NCI-H2029 treated with DMSO at 0.1 percent for 48 hours (cell line): ENCODE data around the gene CLIC4.
"Not testable (repeated sequence)": the region's sequence is repeated elsewhere in the genome, so short reads cannot be mapped to it uniquely, and the experiment has no call there.

ENCODE experiments used
- DNase-seq: peaks from one replicate; lab custom pipeline; 2025; lab: John Stamatoyannopoulos, UW

Gene CLIC4

GRCh38 chr1:24775348-24775747 is 30.1 kb downstream of the CLIC4 start:
- no peak for DNase-seq

GRCh38 chr1:24775916-24776315 is 30.7 kb downstream of the CLIC4 start:
- no peak for DNase-seq

GRCh38 chr1:24776821-24777220 is 31.6 kb downstream of the CLIC4 start:
- no peak for DNase-seq

- DNase-seq: no peak
Measured at GRCh38 chr1:24778141-24778540, 32.9 kb downstream of the CLIC4 start.

GRCh38 chr1:24779199-24779598 is 34.0 kb downstream of the CLIC4 start:
- DNase-seq: not testable (repeated sequence)

- DNase-seq: no peak
Measured at GRCh38 chr1:24779689-24780464, 34.6 kb downstream of the CLIC4 start.

GRCh38 chr1:24780626-24781025 is 35.4 kb downstream of the CLIC4 start:
- DNase-seq: not testable (repeated sequence)

GRCh38 chr1:24782689-24783088 is 37.4 kb downstream of the CLIC4 start:
- no peak for DNase-seq

- DNase-seq: no peak
Measured at GRCh38 chr1:24783713-24784112, 38.5 kb downstream of the CLIC4 start.

- DNase-seq: no peak
Measured at GRCh38 chr1:24786191-24786590, 40.9 kb downstream of the CLIC4 start.

- no peak for DNase-seq
Measured at GRCh38 chr1:24790490-24790889, 45.2 kb downstream of the CLIC4 start.

GRCh38 chr1:24793447-24794129 is 48.3 kb downstream of the CLIC4 start:
- DNase-seq: no peak

- not testable (repeated sequence) for DNase-seq
Measured at GRCh38 chr1:24794130-24794502, 48.9 kb downstream of the CLIC4 start.

GRCh38 chr1:24795236-24795635 is 50.0 kb downstream of the CLIC4 start:
- DNase-seq: no peak

- DNase-seq: no peak
Measured at GRCh38 chr1:24796524-24796923, 51.3 kb downstream of the CLIC4 start.

GRCh38 chr1:24799242-24799641 is 54.0 kb downstream of the CLIC4 start:
- not testable (repeated sequence) for DNase-seq

GRCh38 chr1:24801176-24801575 is 55.9 kb downstream of the CLIC4 start:
- DNase-seq: no peak

GRCh38 chr1:24803220-24803619 is 58.0 kb downstream of the CLIC4 start:
- no peak for DNase-seq

GRCh38 chr1:24803987-24804530 is 58.8 kb downstream of the CLIC4 start:
- DNase-seq: no peak

GRCh38 chr1:24805534-24806301 is 60.5 kb downstream of the CLIC4 start:
- DNase-seq: no peak

GRCh38 chr1:24806588-24806987 is 61.3 kb downstream of the CLIC4 start:
- DNase-seq: no peak

GRCh38 chr1:24811494-24811893 is 66.2 kb downstream of the CLIC4 start:
- not testable (repeated sequence) for DNase-seq
